ENCODE results near the gene DUSP15.

DNA sequence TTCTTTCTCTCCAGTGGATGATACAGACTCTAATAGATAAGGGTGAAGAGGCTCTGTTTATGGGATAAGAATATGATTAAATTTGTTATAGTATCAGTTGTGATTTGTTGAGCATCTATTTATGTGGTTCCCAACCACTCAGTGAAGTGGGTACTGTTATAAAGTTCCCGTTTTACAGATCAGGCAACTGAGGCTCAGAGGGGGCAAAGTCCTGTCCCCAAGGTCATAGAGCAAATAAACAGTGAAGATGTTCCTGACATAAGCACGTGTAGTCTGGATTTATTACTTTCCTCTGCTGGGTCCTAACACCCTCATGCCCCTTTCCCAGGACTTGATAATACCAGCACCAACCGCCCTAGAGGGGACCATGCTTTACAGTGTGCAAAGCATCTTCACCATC, 4.1 kb downstream of the DUSP15 start:
- TF ChIP-seq, protein P1, sequence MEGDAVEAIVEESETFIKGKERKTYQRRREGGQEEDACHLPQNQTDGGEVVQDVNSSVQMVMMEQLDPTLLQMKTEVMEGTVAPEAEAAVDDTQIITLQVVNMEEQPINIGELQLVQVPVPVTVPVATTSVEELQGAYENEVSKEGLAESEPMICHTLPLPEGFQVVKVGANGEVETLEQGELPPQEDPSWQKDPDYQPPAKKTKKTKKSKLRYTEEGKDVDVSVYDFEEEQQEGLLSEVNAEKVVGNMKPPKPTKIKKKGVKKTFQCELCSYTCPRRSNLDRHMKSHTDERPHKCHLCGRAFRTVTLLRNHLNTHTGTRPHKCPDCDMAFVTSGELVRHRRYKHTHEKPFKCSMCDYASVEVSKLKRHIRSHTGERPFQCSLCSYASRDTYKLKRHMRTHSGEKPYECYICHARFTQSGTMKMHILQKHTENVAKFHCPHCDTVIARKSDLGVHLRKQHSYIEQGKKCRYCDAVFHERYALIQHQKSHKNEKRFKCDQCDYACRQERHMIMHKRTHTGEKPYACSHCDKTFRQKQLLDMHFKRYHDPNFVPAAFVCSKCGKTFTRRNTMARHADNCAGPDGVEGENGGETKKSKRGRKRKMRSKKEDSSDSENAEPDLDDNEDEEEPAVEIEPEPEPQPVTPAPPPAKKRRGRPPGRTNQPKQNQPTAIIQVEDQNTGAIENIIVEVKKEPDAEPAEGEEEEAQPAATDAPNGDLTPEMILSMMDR (IDR thresholded peaks at IDR 0.05 in 2 of 3, conservative IDR thresholded peaks at IDR 0.05 in 1 of 3; ENCODE audit: borderline replicate concordance in 1 of 3, insufficient read depth in 1 of 3, low read depth in 2 of 3, low read length in 2 of 3): no peak
- TF ChIP-seq, protein P2, sequence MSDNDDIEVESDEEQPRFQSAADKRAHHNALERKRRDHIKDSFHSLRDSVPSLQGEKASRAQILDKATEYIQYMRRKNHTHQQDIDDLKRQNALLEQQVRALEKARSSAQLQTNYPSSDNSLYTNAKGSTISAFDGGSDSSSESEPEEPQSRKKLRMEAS (IDR thresholded peaks at IDR 0.05): no peak
- TF ChIP-seq CEBPB (IDR thresholded peaks at IDR 0.05; ENCODE audit: low read depth): no peak
- TF ChIP-seq, protein P3, sequence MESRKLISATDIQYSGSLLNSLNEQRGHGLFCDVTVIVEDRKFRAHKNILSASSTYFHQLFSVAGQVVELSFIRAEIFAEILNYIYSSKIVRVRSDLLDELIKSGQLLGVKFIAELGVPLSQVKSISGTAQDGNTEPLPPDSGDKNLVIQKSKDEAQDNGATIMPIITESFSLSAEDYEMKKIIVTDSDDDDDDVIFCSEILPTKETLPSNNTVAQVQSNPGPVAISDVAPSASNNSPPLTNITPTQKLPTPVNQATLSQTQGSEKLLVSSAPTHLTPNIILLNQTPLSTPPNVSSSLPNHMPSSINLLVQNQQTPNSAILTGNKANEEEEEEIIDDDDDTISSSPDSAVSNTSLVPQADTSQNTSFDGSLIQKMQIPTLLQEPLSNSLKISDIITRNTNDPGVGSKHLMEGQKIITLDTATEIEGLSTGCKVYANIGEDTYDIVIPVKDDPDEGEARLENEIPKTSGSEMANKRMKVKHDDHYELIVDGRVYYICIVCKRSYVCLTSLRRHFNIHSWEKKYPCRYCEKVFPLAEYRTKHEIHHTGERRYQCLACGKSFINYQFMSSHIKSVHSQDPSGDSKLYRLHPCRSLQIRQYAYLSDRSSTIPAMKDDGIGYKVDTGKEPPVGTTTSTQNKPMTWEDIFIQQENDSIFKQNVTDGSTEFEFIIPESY (IDR thresholded peaks at IDR 0.05; ENCODE audit: extremely low read depth, insufficient replicate concordance, low read length): no peak
- TF ChIP-seq RAD21 (IDR thresholded peaks at IDR 0.05; ENCODE audit: low read depth): no peak
- TF ChIP-seq, protein P4, sequence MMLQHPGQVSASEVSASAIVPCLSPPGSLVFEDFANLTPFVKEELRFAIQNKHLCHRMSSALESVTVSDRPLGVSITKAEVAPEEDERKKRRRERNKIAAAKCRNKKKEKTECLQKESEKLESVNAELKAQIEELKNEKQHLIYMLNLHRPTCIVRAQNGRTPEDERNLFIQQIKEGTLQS (IDR thresholded peaks at IDR 0.05): no peak
- no peak for TF ChIP-seq POLR2A (IDR thresholded peaks at IDR 0.05; ENCODE audit: borderline replicate concordance, extremely low read depth, insufficient read depth, insufficient read length)
- TF ChIP-seq SP1 (IDR thresholded peaks at IDR 0.05; ENCODE audit: low read depth): no peak
- no peak for TF ChIP-seq EZH2 (IDR thresholded peaks at IDR 0.05)
- no peak for TF ChIP-seq ZFX (IDR thresholded peaks at IDR 0.05)
